NOMO-1 treated with DMSO at 0.1 percent for 48 hours (cell line): Measurements from ENCODE around the gene LGALS14.
A peak's percentile ranks its signal among the peaks of the same experiment; 100 is the strongest.
"Not testable (repeated sequence)": the region's sequence is repeated elsewhere in the genome, so short reads cannot be mapped to it uniquely, and the experiment has no call there.

Experiments
- DNase-seq: peaks from one replicate; lab custom pipeline; 2025; ENCODE audit not compliant: unreplicated experiment; lab: John Stamatoyannopoulos, UW

LGALS14 gene, protein sequence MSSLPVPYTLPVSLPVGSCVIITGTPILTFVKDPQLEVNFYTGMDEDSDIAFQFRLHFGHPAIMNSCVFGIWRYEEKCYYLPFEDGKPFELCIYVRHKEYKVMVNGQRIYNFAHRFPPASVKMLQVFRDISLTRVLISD

DNA sequence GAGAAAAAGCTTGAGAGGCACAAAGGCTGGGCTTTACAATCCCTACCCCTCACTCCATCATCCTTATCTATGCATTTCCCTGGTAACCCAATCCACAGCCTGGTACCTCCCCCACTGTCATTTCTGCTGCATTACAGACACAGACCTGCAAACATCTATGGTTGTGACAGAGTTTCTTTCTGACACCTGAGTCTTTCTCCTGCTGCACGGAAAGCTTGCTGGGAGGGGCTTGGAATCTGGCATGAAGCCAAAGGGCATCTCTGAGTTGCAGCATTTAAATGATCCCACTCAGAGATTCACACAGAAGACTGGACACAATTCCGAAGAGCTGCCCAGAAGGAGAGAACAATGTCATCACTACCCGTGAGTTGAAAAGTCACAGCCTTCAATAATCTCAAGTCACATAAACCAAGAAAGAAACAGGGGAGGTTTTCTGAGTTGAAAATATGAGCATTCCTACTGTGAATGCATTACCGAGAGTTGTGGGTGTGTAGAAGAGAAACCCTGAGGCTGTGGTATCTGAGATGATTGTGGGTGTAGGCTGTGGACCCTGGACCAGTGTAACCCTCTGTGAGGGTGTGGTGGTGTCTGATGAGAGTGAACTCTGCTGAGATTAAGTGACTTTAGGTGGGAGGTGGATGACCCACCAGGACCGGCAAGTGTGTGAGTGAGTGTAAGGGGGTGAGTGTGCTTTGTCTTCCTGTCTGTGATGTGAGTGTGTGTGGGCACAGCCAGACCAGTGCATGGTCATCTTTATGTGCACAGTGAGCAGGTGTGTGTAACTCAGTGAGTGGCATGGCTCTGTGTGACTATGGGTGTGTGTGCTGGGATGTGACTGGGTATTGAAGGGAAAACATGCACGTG, at the start of gene LGALS14:
LGALS14 (plus strand) TSS at position 301 of the 864 bp plus-strand sequence; CDS start at position 349, 48 bp downstream.
- no peak for DNase-seq

DNA sequence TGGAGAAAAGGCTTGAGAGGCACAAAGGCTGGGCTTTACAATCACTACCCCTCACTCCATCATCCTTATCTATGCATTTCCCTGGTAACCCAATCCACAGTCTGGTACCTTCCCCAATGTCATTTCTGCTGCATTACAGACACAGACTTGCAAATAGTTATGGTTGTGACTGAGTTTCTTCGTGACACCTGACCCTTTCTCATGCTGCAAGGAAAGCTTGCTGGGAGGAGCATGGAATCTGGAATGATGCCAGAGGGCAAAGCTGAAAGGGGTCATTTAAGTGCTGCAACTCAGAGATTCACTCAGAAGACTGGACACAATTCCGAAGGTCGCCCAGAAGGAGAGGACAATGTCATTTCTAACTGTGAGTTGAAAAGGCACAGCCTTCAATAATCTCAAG, 48.7 kb upstream of the LGALS14 start, which contains the start of gene LGALS16:
LGALS16 (plus strand) TSS at position 301 of the 400 bp plus-strand sequence; CDS start at position 350, 49 bp downstream.
- no peak for DNase-seq

GRCh38 chr19:39659791-39660190, 44.5 kb upstream of the LGALS14 start:
- DNase-seq: no peak

GRCh38 chr19:39660661-39661060, 43.6 kb upstream of the LGALS14 start:
- no peak for DNase-seq

GRCh38 chr19:39661565-39661964, 42.7 kb upstream of the LGALS14 start:
- no peak for DNase-seq

- DNase-seq: not testable (repeated sequence)
Observed at GRCh38 chr19:39669860-39670259, 34.4 kb upstream of the LGALS14 start.

DNA sequence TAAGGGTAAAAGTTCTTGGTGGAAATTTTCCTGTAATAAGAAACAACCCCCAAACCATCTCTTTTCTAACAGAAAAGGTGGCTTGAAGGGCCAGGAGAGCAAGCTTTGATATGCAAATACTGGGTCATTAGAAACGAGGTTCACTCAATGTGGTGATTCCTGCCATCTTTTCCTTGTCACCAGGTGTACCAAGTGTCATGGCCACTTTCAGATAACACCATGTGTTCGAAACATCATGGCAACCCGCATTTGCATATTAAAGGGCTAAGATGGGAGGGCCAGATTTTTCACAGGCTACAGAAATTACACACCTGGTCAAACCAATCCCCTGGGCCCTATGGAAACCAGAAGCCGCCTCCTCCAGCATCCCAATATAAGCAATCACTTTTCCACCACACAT, 33.3 kb upstream of the LGALS14 start:
- no peak for DNase-seq

- DNase-seq: peak; percentile 71
Observed at GRCh38 chr19:39671739-39672363, 32.4 kb upstream of the LGALS14 start.

GRCh38 chr19:39672473-39672872, 31.8 kb upstream of the LGALS14 start:
- DNase-seq: no peak

DNA sequence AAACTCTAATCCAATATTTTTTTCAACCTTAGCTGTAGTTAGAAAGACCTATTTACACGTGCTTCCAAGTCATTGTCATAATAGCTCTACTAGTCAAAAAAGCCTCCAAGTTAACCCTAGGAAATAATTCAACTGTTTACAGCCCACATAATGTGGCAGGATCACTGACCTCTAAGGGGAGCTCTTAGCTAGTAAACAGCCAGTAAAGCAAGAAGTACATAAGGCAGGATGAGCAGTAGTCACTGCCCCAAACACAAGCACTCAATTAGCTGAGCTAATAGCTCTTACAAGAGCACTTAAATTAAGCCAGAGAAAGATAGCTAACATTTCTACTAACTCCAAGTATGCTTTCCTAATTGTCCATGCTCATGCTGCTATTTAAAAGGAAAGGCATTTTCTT, 30.4 kb upstream of the LGALS14 start:
- DNase-seq: not testable (repeated sequence)

DNA sequence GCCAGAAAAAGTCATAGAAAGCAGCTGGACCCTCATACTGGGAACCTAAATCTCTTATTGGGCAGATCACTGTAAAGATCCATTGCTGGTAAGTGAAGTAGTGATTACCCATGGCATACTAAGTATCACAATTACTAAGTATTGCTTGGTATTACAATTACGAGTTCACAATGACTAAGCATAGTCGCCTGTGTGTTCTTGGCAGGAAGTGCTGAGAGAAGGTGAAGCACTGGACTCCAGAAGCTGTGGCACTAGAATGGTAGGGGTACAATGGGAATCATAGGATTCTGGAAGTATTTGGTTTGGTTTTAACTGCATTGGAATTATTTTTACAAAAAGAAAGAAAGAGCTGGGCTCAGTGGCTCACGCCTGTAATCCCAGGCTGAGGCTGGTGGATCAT, 28.3 kb upstream of the LGALS14 start:
- no peak for DNase-seq

GRCh38 chr19:39677961-39678889, 26.1 kb upstream of the LGALS14 start:
- DNase-seq: no peak

GRCh38 chr19:39679056-39679790, 25.1 kb upstream of the LGALS14 start:
- DNase-seq: no peak

DNA sequence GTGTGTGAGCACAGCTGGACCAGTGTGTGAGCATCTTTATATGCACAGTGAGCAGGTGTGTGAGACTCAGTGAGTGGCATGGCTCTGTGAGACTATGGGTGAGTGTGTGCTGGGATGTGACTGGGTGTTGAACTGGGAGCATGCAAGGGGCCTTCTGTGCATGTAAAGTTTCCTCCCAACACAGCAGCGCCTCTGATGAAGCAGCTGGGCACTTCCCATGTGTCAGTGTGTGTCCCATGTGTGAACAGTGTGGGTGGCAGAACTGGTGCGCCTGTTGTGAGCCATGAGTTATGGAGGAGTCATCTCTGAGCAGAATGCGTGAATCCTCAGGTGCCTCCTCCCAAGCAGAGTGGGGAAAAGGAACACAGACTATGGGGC, 24.5 kb upstream of the LGALS14 start:
- no peak for DNase-seq

GRCh38 chr19:39680593-39680992, 23.7 kb upstream of the LGALS14 start:
- DNase-seq: no peak

DNA sequence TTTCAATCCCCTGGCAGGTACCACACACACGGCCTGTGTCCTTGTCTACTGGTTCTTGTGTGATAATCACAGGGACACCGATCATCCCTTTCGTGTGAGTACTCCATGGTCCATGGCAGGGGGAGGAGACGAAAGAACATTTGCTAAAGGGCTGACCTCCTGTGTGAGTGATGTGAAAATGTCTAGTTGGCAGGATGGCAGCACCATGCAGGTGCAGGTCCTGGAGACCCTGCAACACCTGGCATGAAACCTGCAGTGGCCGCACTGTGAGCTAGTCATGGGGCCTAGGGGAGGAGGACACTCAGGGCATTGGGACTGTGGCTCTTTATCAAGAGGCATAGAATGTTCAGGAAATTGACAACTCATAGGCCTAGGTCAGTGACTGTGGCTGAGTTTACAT, 22.9 kb upstream of the LGALS14 start:
- no peak for DNase-seq

DNA sequence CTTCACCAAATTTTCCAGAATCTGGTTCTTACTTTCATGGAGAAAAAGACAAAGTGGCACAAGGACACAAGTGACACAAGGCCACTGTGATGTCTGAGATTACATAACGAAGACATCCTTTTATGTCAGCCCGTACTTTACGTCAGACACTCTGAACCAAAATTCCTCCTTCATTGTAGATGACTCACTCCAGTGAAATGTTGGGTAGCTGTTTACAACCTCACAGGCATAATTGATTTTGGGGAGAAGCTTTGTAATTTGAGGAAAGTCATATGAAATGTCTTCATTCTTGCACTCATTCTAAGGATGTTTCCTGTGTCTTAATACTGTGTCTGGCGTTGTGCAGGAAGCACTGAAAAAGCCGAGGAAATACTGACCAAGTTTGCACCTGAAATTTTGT, 20.0 kb upstream of the LGALS14 start:
- no peak for DNase-seq

DNA sequence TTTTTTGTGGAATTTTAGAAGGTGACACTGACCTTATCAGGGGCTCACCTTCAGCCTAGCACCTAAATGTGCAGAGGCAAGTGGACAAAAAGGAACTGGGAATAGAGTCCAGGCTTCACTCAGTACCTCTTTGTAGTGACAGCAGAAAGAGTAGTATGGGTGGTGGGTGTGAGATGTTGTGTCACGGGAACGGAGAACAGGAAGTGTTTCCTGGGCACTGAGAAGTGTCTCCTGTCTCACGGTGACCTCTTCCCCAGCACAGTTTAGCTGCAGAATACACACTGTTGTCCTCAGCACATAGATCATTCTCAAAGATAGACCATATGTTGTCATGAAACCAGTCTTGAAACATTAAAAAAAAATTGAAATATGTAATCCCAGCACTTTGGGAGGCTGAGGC, 17.5 kb upstream of the LGALS14 start:
- DNase-seq: no peak

GRCh38 chr19:39688637-39689036, 15.6 kb upstream of the LGALS14 start:
- DNase-seq: not testable (repeated sequence)

- DNase-seq: no peak
Observed at GRCh38 chr19:39692166-39692565, 12.1 kb upstream of the LGALS14 start.
